ENCODE data around the gene SCN3A.

- peak; percentile 21 to 68 (median 41) for TF ChIP-seq CTCF (IDR thresholded peaks at IDR 0.05)
- TF ChIP-seq EP300 (IDR thresholded peaks at IDR 0.05) = no peak
These were observed at the start of gene SCN3A for GRCh38 chr2:165203689-165204559.
